Measurements from ENCODE around the gene JAG2.

JAG2 gene

GRCh38 chr14:105095236-105095805, 73.3 kb downstream of the JAG2 start (continued):
- TF ChIP-seq ARNTL (CRISPR knock-in tag; IDR thresholded peaks at IDR 0.05; ENCODE audit: borderline replicate concordance, low read depth) (no peak), ZFP3 (CRISPR knock-in tag; IDR thresholded peaks at IDR 0.05) (no peak), ZNF565 (CRISPR knock-in tag; conservative IDR thresholded peaks at IDR 0.05; ENCODE audit: low read depth) (no peak), ESRRG (CRISPR knock-in tag; IDR thresholded peaks at IDR 0.05) (no peak), PATZ1 (CRISPR knock-in tag; IDR thresholded peaks at IDR 0.05; ENCODE audit: borderline replicate concordance) (no peak), PPARA (CRISPR knock-in tag; IDR thresholded peaks at IDR 0.05; ENCODE audit: borderline replicate concordance) (no peak)

GRCh38 chr14:105094193-105094907, 74.2 kb downstream of the JAG2 start:
- TF ChIP-seq SNAI2 (CRISPR knock-in tag; IDR thresholded peaks at IDR 0.05) (no peak), ZFP30 (CRISPR knock-in tag; IDR thresholded peaks at IDR 0.05) (no peak), CREB5 (CRISPR knock-in tag; IDR thresholded peaks at IDR 0.05; ENCODE audit: low read depth) (no peak), ZNF70 (CRISPR knock-in tag; IDR thresholded peaks at IDR 0.05) (no peak), TCF4 (CRISPR knock-in tag; IDR thresholded peaks at IDR 0.05; ENCODE audit: borderline replicate concordance) (no peak), BACH2 (CRISPR knock-in tag; IDR thresholded peaks at IDR 0.05; ENCODE audit: borderline replicate concordance) (no peak), RARB (CRISPR knock-in tag; IDR thresholded peaks at IDR 0.05) (no peak), POU6F1 (CRISPR knock-in tag; IDR thresholded peaks at IDR 0.05; ENCODE audit: borderline replicate concordance, low read depth) (no peak), OSR1 (CRISPR knock-in tag; IDR thresholded peaks at IDR 0.05) (no peak), TSHZ2 (CRISPR knock-in tag; IDR thresholded peaks at IDR 0.05) (no peak), ZC3H10 (CRISPR knock-in tag; IDR thresholded peaks at IDR 0.05) (no peak), CSDC2 (CRISPR knock-in tag; IDR thresholded peaks at IDR 0.05) (no peak)
- ATAC-seq = no peak; the same call in 2 of the 3 replicates

- TF ChIP-seq ZFP3 (CRISPR knock-in tag; IDR thresholded peaks at IDR 0.05) (no peak), GLIS3 (CRISPR knock-in tag; IDR thresholded peaks at IDR 0.05) (no peak), ZFP30 (CRISPR knock-in tag; IDR thresholded peaks at IDR 0.05) (no peak)
- ATAC-seq = peak; percentile 75
These were observed 75.0 kb downstream of the JAG2 start for GRCh38 chr14:105093431-105094192.

- TF ChIP-seq TSHZ2 (CRISPR knock-in tag; IDR thresholded peaks at IDR 0.05) (no peak), ESRRG (CRISPR knock-in tag; IDR thresholded peaks at IDR 0.05) (no peak), ZNF70 (CRISPR knock-in tag; IDR thresholded peaks at IDR 0.05) (no peak), ZFP3 (CRISPR knock-in tag; IDR thresholded peaks at IDR 0.05) (no peak), ARNTL (CRISPR knock-in tag; IDR thresholded peaks at IDR 0.05; ENCODE audit: borderline replicate concordance, low read depth) (no peak), ZFP30 (CRISPR knock-in tag; IDR thresholded peaks at IDR 0.05) (no peak)
- peak; percentile 21 for ATAC-seq
These were observed 75.5 kb downstream of the JAG2 start for GRCh38 chr14:105093038-105093430.
